CD14-positive monocyte (primary cell): ENCODE results near the gene TEKTIP1. TPM values are rescaled to one million over a fixed set of nuclear protein-coding genes. Genes with fewer than 3 reads are reported as not detected.
"Not testable (repeated sequence)": the region's sequence is repeated elsewhere in the genome, so short reads cannot be mapped to it uniquely, and the experiment has no call there.

Source experiments
- DNase-seq, 3 donors: peaks; one replicate each; pipeline ENCODE4 v3.0.0-alpha.2; 2011 to 2022
- H2AFZ ChIP-seq: 2 replicates; pipeline ENCODE4 v1.6.0; 2012; ENCODE audit warnings: mild to moderate bottlenecking, low read depth, low read length, inconsistent platforms; ENCODE audit not compliant: insufficient read depth, poor library complexity, severe bottlenecking
- H3K27ac ChIP-seq, 2 donors: 1 replicate in 1 of 2; 2 replicates in 1 of 2; pipeline ENCODE4 v1.5.1; 2012 to 2013; ENCODE audit warnings: low read length in 2 of 2, control low read depth in 1 of 2, inconsistent platforms in 1 of 2, low read depth in 1 of 2, mild to moderate bottlenecking in 1 of 2
- H3K27me3 ChIP-seq, 2 donors: one replicate each; pipeline versions ENCODE4 v1.6.0 to v1.6.1; 2011 to 2013; ENCODE audit warnings: low read length in 2 of 2; ENCODE audit not compliant: control insufficient read depth in 2 of 2, insufficient read depth in 2 of 2
- H3K36me3 ChIP-seq, 2 donors: replicated peaks in 1 of 2; 1 replicate in 1 of 2; 2 replicates in 1 of 2; pipeline versions ENCODE4 v1.5.1 to v1.6.1; 2012 to 2013; ENCODE audit warnings: low read length in 2 of 2, control low read depth in 1 of 2, inconsistent platforms in 1 of 2, mild to moderate bottlenecking in 1 of 2; ENCODE audit not compliant: insufficient read depth in 2 of 2, control insufficient read depth in 1 of 2
- H3K4me1 ChIP-seq, 2 donors: 1 replicate in 1 of 2; 2 replicates in 1 of 2; pipeline versions ENCODE4 v1.5.1 to v1.6.1; 2012 to 2013; ENCODE audit warnings: low read length in 2 of 2, control low read depth in 1 of 2, inconsistent platforms in 1 of 2, mild to moderate bottlenecking in 1 of 2, moderate library complexity in 1 of 2; ENCODE audit not compliant: insufficient read depth in 2 of 2, control insufficient read depth in 1 of 2
- H3K4me2 ChIP-seq: replicated peaks from 2 replicates; pipeline ENCODE3; 2012; ENCODE audit warnings: low read length, moderate library complexity, mild to moderate bottlenecking; ENCODE audit not compliant: poor library complexity, severe bottlenecking; ENCODE audit errors: extremely low read depth
- H3K4me3 ChIP-seq, 3 experiments: fragments of 200-600 bp in 1 of 3; sonication (generic) in 1 of 3; replicated peaks in 1 of 3; 1 replicate in 2 of 3; 2 replicates in 1 of 3; pipeline ENCODE4 v1.5.1; 2011 to 2013; ENCODE audit warnings: low read length in 3 of 3, mild to moderate bottlenecking in 3 of 3, control low read depth in 2 of 3, low read depth in 2 of 3, inconsistent platforms in 1 of 3, moderate library complexity in 1 of 3
- H3K79me2 ChIP-seq: 2 replicates; pipeline ENCODE4 v1.6.0; 2012; ENCODE audit warnings: mild to moderate bottlenecking, control low read depth, inconsistent platforms, low read length, moderate library complexity; ENCODE audit not compliant: insufficient read depth
- H3K9ac ChIP-seq: 2 replicates; pipeline ENCODE4 v1.6.0; 2017; ENCODE audit warnings: low read length, mild to moderate bottlenecking; ENCODE audit not compliant: insufficient read depth, poor library complexity, severe bottlenecking
- H3K9me3 ChIP-seq, 2 donors: replicated peaks in 1 of 2; 1 replicate in 1 of 2; 2 replicates in 1 of 2; pipeline versions ENCODE4 v1.5.1 to v1.6.1; 2012 to 2013; ENCODE audit warnings: low read length in 2 of 2, control low read depth in 1 of 2; ENCODE audit not compliant: control insufficient read depth in 1 of 2, insufficient read depth in 1 of 2
- H4K20me1 ChIP-seq: 2 replicates; pipeline ENCODE4 v1.6.0; 2012; ENCODE audit warnings: mild to moderate bottlenecking, low read length, control low read depth, moderate library complexity; ENCODE audit not compliant: insufficient read depth
- H3K27ac Mint-ChIP-seq, 7 donors: one replicate each; pipeline ENCODE4 v1.8.0; 2020; ENCODE audit warnings: mild to moderate bottlenecking in 7 of 7, mixed read lengths in 7 of 7, moderate library complexity in 6 of 7, inconsistent platforms in 2 of 7
- H3K27me3 Mint-ChIP-seq, 3 donors: one replicate each; pipeline ENCODE4 v1.8.0; 2021 to 2022; ENCODE audit warnings: low read depth in 3 of 3, mild to moderate bottlenecking in 3 of 3, mixed read lengths in 3 of 3, moderate library complexity in 3 of 3, inconsistent platforms in 1 of 3
- H3K36me3 Mint-ChIP-seq, 2 donors: one replicate each; pipeline ENCODE4 v1.8.0; 2020; ENCODE audit warnings: mixed read lengths in 2 of 2, inconsistent platforms in 1 of 2, mild to moderate bottlenecking in 1 of 2
- H3K4me1 Mint-ChIP-seq: one replicate; pipeline ENCODE4 v1.8.0; 2020; ENCODE audit warnings: mild to moderate bottlenecking, mixed read lengths
- H3K4me3 Mint-ChIP-seq, 2 donors: one replicate each; pipeline ENCODE4 v1.8.0; 2020; ENCODE audit warnings: mild to moderate bottlenecking in 2 of 2, mixed read lengths in 2 of 2, moderate library complexity in 1 of 2
- H3K9me3 Mint-ChIP-seq, 7 donors: one replicate each; pipeline ENCODE4 v1.8.0; 2020 to 2022; ENCODE audit warnings: mixed read lengths in 7 of 7, mild to moderate bottlenecking in 6 of 7, moderate library complexity in 6 of 7, inconsistent platforms in 2 of 7
- CTCF ChIP-seq: fragments of 200-600 bp; IDR thresholded peaks from one replicate; pipeline ENCODE4 v1.8.0; 2022; ENCODE audit warnings: antibody characterized with exemption, mild to moderate bottlenecking
- WGBS: methylation state at CpG from one replicate; pipeline ENCODE4 v1.1.5; 2013; ENCODE audit warnings: missing lambda C conversion rate; ENCODE audit not compliant: insufficient coverage; 5-methylcytosine and 5-hydroxymethylcytosine counted together
- intact Hi-C, 2 donors: fragments of 100-400 bp; cut with micrococcal nuclease; formaldehyde crosslinking; loops; one replicate each; pipeline versions ENCODE4 v1.15.0 to v1.15.1; 2023
- polyA plus RNA-seq, 3 donors: library from polyadenylated mRNA; depleted of rRNA in 1 of 3; unstranded in 2 of 3; stranded (reverse) in 1 of 3; fragments of 300-500 nt in 2 of 3; fragments of >200 nt in 1 of 3; fragmentation: Illumina TruSeq in 2 of 3; gene quantifications; 1 replicate in 2 of 3; 2 replicates in 1 of 3; pipeline ENCODE4 v1.2.3, GENCODE V29; 2012 to 2021

TEKTIP1 gene
- polyA plus RNA-seq, 3 donors = 1.8 TPM; not detected in 2

DNA sequence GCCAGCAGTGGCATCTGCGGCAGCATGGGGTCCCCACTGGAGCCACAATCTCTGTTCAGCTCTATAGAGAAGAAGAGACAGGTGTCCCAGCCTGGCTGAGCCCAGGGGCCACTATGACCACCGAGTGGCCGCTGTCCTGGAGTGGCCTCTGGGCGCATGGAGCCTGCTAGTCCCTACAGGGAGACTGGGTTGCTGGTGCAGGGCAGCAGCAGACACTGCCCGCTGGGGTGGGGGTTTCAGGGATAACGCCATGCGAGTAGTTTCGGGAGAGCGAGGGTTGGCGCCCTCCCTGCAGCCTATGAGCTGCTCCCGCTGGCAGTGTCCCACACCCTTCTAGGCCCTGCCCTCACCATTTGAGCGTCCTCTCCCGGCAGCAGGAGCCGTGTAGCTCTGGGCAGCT, 10.9 kb upstream of the TEKTIP1 start:
- H3K27ac Mint-ChIP-seq = no peak overlapping the region
- peaks cover 34 to 46% of the 10 kb centered on the region in 2 donors for H3K36me3 Mint-ChIP-seq
- Histone ChIP-seq H3K4me1 (no peaks in the 10 kb centered on the region), H3K27ac (no peak overlapping the region), H4K20me1 (peaks cover 29% of the 10 kb centered on the region), H2AFZ (no peak overlapping the region), H3K9ac (no peak overlapping the region), H3K27me3 (no peaks in the 10 kb centered on the region), H3K4me2 (no peak overlapping the region), H3K9me3 (no peaks in the 10 kb centered on the region), H3K4me3 (no peak overlapping the region), H3K36me3 (peaks cover 73 to 83% of the 10 kb centered on the region in 2 donors), H3K79me2 (peaks cover 9% of the 10 kb centered on the region)
- intact Hi-C loops = no loop called here
- H3K4me3 Mint-ChIP-seq = no peak overlapping the region
- peaks cover 0 to 1% (median 0%) of the 10 kb centered on the region in 3 donors for H3K27me3 Mint-ChIP-seq
- WGBS = 100% methylated on average over 2 of the region's 14 CpGs
- DNase-seq = no peak
- TF ChIP-seq CTCF = no peak
- H3K4me1 Mint-ChIP-seq = no peaks in the 10 kb centered on the region
- H3K9me3 Mint-ChIP-seq = no peaks in the 10 kb centered on the region

GRCh38 chr19:3528539-3529211, 10.3 kb upstream of the TEKTIP1 start:
- no peaks in the 10 kb centered on the region for H3K9me3 ChIP-seq
- Mint-ChIP-seq H3K4me3 (no peak overlapping the region), H3K9me3 (no peaks in the 10 kb centered on the region), H3K36me3 (peaks cover 37 to 46% of the 10 kb centered on the region in 2 donors), H3K27ac (no peak overlapping the region), H3K4me1 (no peaks in the 10 kb centered on the region), H3K27me3 (peaks cover 0 to 1% (median 0%) of the 10 kb centered on the region in 3 donors)
- intact Hi-C loops = no loop called here
- H3K4me2 ChIP-seq = no peak overlapping the region
- DNase-seq = no peak
- H2AFZ ChIP-seq = no peak overlapping the region
- H3K36me3 ChIP-seq = peaks cover 73 to 83% of the 10 kb centered on the region in 2 donors
- no peak for TF ChIP-seq CTCF
- no peak overlapping the region for H3K27ac ChIP-seq
- H3K4me3 ChIP-seq = no peak overlapping the region
- WGBS = 98% methylated on average over 20 of the region's 20 CpGs
- no peaks in the 10 kb centered on the region for H3K27me3 ChIP-seq
- peaks cover 3% of the 10 kb centered on the region for H3K79me2 ChIP-seq
- H4K20me1 ChIP-seq = peaks cover 23% of the 10 kb centered on the region
- H3K9ac ChIP-seq = no peak overlapping the region
- no peaks in the 10 kb centered on the region for H3K4me1 ChIP-seq

GRCh38 chr19:3529299-3529698, 9.7 kb upstream of the TEKTIP1 start:
- H3K4me1 ChIP-seq, H3K4me3 Mint-ChIP-seq, H3K27me3 ChIP-seq, H3K27ac Mint-ChIP-seq, H3K27me3 Mint-ChIP-seq, H2AFZ ChIP-seq, H3K79me2 ChIP-seq, intact Hi-C loops, H3K4me2 ChIP-seq, H3K9me3 Mint-ChIP-seq, H3K4me1 Mint-ChIP-seq, DNase-seq, H3K9ac ChIP-seq, H3K9me3 ChIP-seq, H3K4me3 ChIP-seq, H3K27ac ChIP-seq: not testable (repeated sequence)
- peaks cover 17% of the 10 kb centered on the region for H4K20me1 ChIP-seq
- peaks cover 33 to 46% of the 10 kb centered on the region in 2 donors for H3K36me3 Mint-ChIP-seq
- peaks cover 73 to 83% of the 10 kb centered on the region in 2 donors for H3K36me3 ChIP-seq
- 99% methylated on average over 7 of the region's 7 CpGs for WGBS
